WTC11 (cell line): ENCODE measurements around the gene NR1H2. TPM values are rescaled to one million over a fixed set of nuclear protein-coding genes. Genes with fewer than 3 reads are reported as not detected.

ENCODE experiments used
- ATAC-seq: fragments of 200-7000 bp; cut with Tn5 transposase; 2 replicates; pipeline ENCODE4 v1.10.0; 2021; ENCODE audit warnings: mild to moderate bottlenecking, moderate library complexity
- CTCF ChIA-PET: fragments of 300-600 bp; sonication (Branson Sonifier 250); formaldehyde crosslinking; loops from one replicate; lab custom pipeline; 2021; ENCODE audit warnings: antibody characterized with exemption; lab: Charles Lee
- POLR2A ChIA-PET: fragments of 350-600 bp; sonication (Branson Sonifier 250); formaldehyde crosslinking; loops from one replicate; lab custom pipeline; 2021; ENCODE audit warnings: antibody characterized with exemption; lab: Charles Lee
- DNase-seq: peaks from one replicate; pipeline ENCODE4 v3.0.0; 2021; ENCODE audit warnings: low spot score
- H3K27ac Mint-ChIP-seq: 2 replicates; pipeline ENCODE4 v1.8.0; 2021; ENCODE audit warnings: mixed read lengths
- H3K27me3 Mint-ChIP-seq: 2 replicates; pipeline ENCODE4 v1.8.0; 2021; ENCODE audit warnings: low read depth, mild to moderate bottlenecking, moderate library complexity, mixed read lengths
- H3K36me3 Mint-ChIP-seq: 2 replicates; pipeline ENCODE4 v1.8.0; 2021; ENCODE audit warnings: mixed read lengths
- H3K4me1 Mint-ChIP-seq: 2 replicates; pipeline ENCODE4 v1.8.0; 2022; ENCODE audit warnings: mixed read lengths
- H3K4me3 Mint-ChIP-seq: 2 replicates; pipeline ENCODE4 v1.8.0; 2021; ENCODE audit warnings: mild to moderate bottlenecking, moderate library complexity, mixed read lengths
- H3K9me3 Mint-ChIP-seq: 2 replicates; pipeline ENCODE4 v1.8.0; 2021; ENCODE audit warnings: mixed read lengths
- ELF4 ChIP-seq: sonication (generic); formaldehyde crosslinking; IDR thresholded peaks from 2 replicates; pipeline ENCODE4 v1.8.1; 2022; ENCODE audit warnings: low read depth, mild to moderate bottlenecking, moderate library complexity, missing genetic modification reagents
- ETV6 ChIP-seq: sonication (generic); formaldehyde crosslinking; IDR thresholded peaks from 2 replicates; pipeline ENCODE4 v1.8.1; 2022; ENCODE audit warnings: mild to moderate bottlenecking, missing genetic modification reagents
- FOXJ3 ChIP-seq: sonication (generic); formaldehyde crosslinking; IDR thresholded peaks from 2 replicates; pipeline ENCODE4 v1.9.0; 2021; ENCODE audit warnings: missing genetic modification reagents, mild to moderate bottlenecking, borderline replicate concordance
- FOXK1 ChIP-seq: sonication (generic); formaldehyde crosslinking; IDR thresholded peaks from 2 replicates; pipeline ENCODE4 v1.8.0; 2022; ENCODE audit warnings: mild to moderate bottlenecking, moderate library complexity, missing genetic modification reagents
- FOXP1 ChIP-seq: sonication (generic); formaldehyde crosslinking; IDR thresholded peaks from 2 replicates; pipeline ENCODE4 v1.8.0; 2022; ENCODE audit warnings: missing genetic modification reagents, mild to moderate bottlenecking, moderate library complexity, borderline replicate concordance
- GRHL2 ChIP-seq: fragments of 250-450 bp; sonication (Bioruptor Pico); IDR thresholded peaks from 2 replicates; pipeline ENCODE4 v1.8.0; 2022; ENCODE audit warnings: mild to moderate bottlenecking, moderate library complexity; ENCODE audit not compliant: insufficient replicate concordance, severe bottlenecking
- GTF2I ChIP-seq: fragments of 250-450 bp; sonication (Bioruptor Pico); conservative IDR thresholded peaks from 2 replicates; pipeline ENCODE4 v1.4.0; 2021; ENCODE audit warnings: mild to moderate bottlenecking
- IRF2 ChIP-seq: sonication (generic); formaldehyde crosslinking; IDR thresholded peaks from 2 replicates; pipeline ENCODE4 v1.8.0; 2022; ENCODE audit warnings: low read depth, missing genetic modification reagents, borderline replicate concordance
- KAT7 ChIP-seq: sonication (generic); formaldehyde crosslinking; IDR thresholded peaks from 2 replicates; pipeline ENCODE4 v1.8.1; 2023; ENCODE audit warnings: missing genetic modification reagents, mild to moderate bottlenecking, borderline replicate concordance
- MXD4 ChIP-seq: fragments of 250-450 bp; sonication (Bioruptor Pico); IDR thresholded peaks from 2 replicates; pipeline ENCODE4 v1.8.0; 2021; ENCODE audit warnings: mild to moderate bottlenecking, moderate library complexity, borderline replicate concordance
- NR2C2 ChIP-seq: sonication (generic); formaldehyde crosslinking; IDR thresholded peaks from 2 replicates; pipeline ENCODE4 v1.8.0; 2022; ENCODE audit warnings: mild to moderate bottlenecking, missing genetic modification reagents
- PRRX2 ChIP-seq: fragments of 250-450 bp; sonication (Bioruptor Pico); IDR thresholded peaks from 2 replicates; pipeline ENCODE4 v1.8.0; 2021; ENCODE audit warnings: mild to moderate bottlenecking
- RORB ChIP-seq: fragments of 250-450 bp; sonication (Bioruptor Pico); IDR thresholded peaks from 2 replicates; pipeline ENCODE4 v1.9.0; 2021; ENCODE audit warnings: mild to moderate bottlenecking
- SP1 ChIP-seq: sonication (generic); formaldehyde crosslinking; conservative IDR thresholded peaks from 2 replicates; pipeline ENCODE4 v1.8.1; 2022; ENCODE audit warnings: missing genetic modification reagents
- ZNF138 ChIP-seq: sonication (generic); formaldehyde crosslinking; conservative IDR thresholded peaks from 2 replicates; pipeline ENCODE4 v1.8.1; 2022; ENCODE audit warnings: mild to moderate bottlenecking, moderate library complexity, missing genetic modification reagents
- ZNF416 ChIP-seq: fragments of 250-450 bp; sonication (Bioruptor Pico); IDR thresholded peaks from 2 replicates; pipeline ENCODE4 v1.9.0; 2021; ENCODE audit warnings: mild to moderate bottlenecking, inconsistent platforms
- total RNA-seq: library from RNA; stranded (reverse); gene quantifications from 3 replicates; pipeline ENCODE4 v1.2.3, GENCODE V29; 2021
- TF ChIP-seq, protein P1 (sequence below): sonication (generic); formaldehyde crosslinking; IDR thresholded peaks from 2 replicates; pipeline ENCODE4 v1.8.1; 2022; ENCODE audit warnings: mild to moderate bottlenecking, moderate library complexity, missing genetic modification reagents
- TF ChIP-seq, protein P2 (sequence below): fragments of 200-600 bp; IDR thresholded peaks from 2 replicates; pipeline ENCODE4 v1.8.0; 2022; ENCODE audit warnings: antibody characterized with exemption
- TF ChIP-seq, protein P3 (sequence below): fragments of 250-450 bp; sonication (Bioruptor Pico); IDR thresholded peaks from 2 replicates; pipeline ENCODE4 v1.9.0; 2021; ENCODE audit warnings: mild to moderate bottlenecking, borderline replicate concordance
- TF ChIP-seq, protein P4 (sequence below): sonication (generic); formaldehyde crosslinking; IDR thresholded peaks from 2 replicates; pipeline ENCODE4 v1.8.0; 2022; ENCODE audit warnings: mild to moderate bottlenecking, missing genetic modification reagents
- TF ChIP-seq, protein P5 (sequence below): fragments of 250-450 bp; sonication (Bioruptor Pico); conservative IDR thresholded peaks from 2 replicates; pipeline ENCODE4 v1.9.0; 2021; ENCODE audit warnings: mild to moderate bottlenecking
- TF ChIP-seq, protein P6 (sequence below): sonication (generic); formaldehyde crosslinking; IDR thresholded peaks from 2 replicates; pipeline ENCODE4 v1.8.1; 2023; ENCODE audit warnings: mild to moderate bottlenecking, missing genetic modification reagents, moderate library complexity

The NR1H2 gene
- total RNA-seq, 1 experiment from 2014 or later = 45.8 TPM

DNA sequence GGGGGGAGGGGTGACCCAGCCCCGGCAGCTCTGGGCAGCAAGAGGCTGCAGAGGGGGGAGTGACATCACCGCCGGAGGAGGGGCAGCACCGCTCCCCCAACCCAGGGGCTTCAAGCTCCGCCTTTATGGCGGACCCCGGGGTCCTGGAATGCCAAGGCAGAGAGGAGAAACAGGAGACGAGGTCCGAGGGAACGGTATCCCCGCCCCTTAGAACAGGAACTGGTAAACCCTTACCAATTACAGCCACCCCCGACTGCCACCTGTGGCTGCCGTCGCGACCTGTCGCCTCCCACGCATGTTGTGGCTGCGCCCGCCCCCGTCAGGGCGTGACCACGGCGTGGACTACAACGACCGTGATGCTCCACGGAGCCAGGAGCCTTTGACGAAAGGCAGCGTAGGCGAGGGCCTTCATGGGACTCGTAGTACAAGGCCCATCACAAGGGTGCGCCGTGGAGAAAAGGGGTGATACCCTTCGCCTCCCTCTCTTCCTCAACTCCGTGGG is 43.0 kb upstream of the NR1H2 start (continued):
- TF ChIP-seq, protein P1, sequence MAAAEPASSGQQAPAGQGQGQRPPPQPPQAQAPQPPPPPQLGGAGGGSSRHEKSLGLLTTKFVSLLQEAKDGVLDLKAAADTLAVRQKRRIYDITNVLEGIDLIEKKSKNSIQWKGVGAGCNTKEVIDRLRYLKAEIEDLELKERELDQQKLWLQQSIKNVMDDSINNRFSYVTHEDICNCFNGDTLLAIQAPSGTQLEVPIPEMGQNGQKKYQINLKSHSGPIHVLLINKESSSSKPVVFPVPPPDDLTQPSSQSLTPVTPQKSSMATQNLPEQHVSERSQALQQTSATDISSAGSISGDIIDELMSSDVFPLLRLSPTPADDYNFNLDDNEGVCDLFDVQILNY (CRISPR knock-in tag) = 0 out of 2 replicates have a peak, but pooled peaks have one; percentile 24
- TF ChIP-seq ZNF138 (CRISPR knock-in tag) = no peak
- TF ChIP-seq, all 79 proteins: peak for 7

DNA sequence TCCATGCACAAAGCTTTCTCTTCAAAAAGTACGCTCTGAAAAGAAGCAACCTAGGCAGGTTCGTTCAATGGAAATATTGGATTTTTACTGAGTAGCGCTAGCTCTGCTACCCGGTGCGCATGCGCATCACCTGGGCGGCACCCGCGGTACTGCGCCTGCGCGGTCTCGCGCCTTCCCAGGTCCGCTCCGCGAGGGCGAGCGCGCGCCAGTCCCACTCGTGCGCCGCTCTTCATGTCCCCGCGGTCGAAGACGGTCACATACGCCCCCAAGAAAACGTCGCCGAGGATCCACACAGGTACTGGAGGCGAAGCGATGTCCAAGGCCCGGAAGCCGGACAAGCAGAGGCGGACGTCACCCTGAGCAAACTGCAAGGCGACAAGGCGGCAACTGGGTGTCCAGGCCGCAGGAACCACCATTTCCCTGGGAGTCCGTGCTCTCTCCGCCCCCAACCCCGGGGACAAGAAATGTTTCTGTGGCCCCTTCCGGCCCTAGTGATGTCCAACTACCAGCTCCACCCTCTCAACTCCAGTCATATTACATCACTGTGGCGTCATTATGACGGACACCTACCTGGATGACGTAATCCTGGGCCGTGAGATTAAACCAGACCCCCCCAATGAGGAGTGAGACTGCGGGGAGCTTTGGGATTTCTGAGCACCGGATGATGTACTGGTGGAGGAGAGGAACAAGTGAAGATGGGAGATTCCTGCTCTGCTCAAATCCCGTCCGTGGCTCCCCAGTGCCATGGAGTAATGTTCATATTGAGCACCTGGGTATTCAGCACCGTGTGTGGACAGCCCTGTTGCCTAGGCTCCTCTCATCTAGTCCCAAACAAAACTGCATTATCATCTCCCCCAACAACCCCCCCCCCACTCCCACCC is 42.3 kb upstream of the NR1H2 start:
- H3K9me3 Mint-ChIP-seq = no peaks in the 10 kb centered on the region
- H3K4me1 Mint-ChIP-seq = peaks cover 39% of the 10 kb centered on the region
- peak overlapping the region; percentile 99 for H3K27ac Mint-ChIP-seq
- peaks cover 34% of the 10 kb centered on the region for H3K27me3 Mint-ChIP-seq
- ChIA-PET POLR2A (interaction anchor here (0.6 to 2.2 kb wide), 10 partner anchors 8 to 246 kb away, joined by 3 to 12 read pairs (median 4); partner anchors contain the start of gene SPIB), CTCF (interaction anchor here (0.6 to 2.5 kb wide), 11 partner anchors 18 to 806 kb away, joined by 3 to 13 read pairs (median 5); partner anchors contain the start of genes NUP62 and RCN3)
- peak overlapping the region; percentile 94 for H3K4me3 Mint-ChIP-seq
- H3K36me3 Mint-ChIP-seq = peaks cover 8% of the 10 kb centered on the region
- ATAC-seq = no peak
- peak; percentile 77 for DNase-seq
- TF ChIP-seq GRHL2 (CRISPR knock-in tag) = no peak
- TF ChIP-seq, protein P2, sequence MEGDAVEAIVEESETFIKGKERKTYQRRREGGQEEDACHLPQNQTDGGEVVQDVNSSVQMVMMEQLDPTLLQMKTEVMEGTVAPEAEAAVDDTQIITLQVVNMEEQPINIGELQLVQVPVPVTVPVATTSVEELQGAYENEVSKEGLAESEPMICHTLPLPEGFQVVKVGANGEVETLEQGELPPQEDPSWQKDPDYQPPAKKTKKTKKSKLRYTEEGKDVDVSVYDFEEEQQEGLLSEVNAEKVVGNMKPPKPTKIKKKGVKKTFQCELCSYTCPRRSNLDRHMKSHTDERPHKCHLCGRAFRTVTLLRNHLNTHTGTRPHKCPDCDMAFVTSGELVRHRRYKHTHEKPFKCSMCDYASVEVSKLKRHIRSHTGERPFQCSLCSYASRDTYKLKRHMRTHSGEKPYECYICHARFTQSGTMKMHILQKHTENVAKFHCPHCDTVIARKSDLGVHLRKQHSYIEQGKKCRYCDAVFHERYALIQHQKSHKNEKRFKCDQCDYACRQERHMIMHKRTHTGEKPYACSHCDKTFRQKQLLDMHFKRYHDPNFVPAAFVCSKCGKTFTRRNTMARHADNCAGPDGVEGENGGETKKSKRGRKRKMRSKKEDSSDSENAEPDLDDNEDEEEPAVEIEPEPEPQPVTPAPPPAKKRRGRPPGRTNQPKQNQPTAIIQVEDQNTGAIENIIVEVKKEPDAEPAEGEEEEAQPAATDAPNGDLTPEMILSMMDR = no peak
- peak; percentile 98 for TF ChIP-seq FOXP1 (CRISPR knock-in tag)
- TF ChIP-seq, protein P3, sequence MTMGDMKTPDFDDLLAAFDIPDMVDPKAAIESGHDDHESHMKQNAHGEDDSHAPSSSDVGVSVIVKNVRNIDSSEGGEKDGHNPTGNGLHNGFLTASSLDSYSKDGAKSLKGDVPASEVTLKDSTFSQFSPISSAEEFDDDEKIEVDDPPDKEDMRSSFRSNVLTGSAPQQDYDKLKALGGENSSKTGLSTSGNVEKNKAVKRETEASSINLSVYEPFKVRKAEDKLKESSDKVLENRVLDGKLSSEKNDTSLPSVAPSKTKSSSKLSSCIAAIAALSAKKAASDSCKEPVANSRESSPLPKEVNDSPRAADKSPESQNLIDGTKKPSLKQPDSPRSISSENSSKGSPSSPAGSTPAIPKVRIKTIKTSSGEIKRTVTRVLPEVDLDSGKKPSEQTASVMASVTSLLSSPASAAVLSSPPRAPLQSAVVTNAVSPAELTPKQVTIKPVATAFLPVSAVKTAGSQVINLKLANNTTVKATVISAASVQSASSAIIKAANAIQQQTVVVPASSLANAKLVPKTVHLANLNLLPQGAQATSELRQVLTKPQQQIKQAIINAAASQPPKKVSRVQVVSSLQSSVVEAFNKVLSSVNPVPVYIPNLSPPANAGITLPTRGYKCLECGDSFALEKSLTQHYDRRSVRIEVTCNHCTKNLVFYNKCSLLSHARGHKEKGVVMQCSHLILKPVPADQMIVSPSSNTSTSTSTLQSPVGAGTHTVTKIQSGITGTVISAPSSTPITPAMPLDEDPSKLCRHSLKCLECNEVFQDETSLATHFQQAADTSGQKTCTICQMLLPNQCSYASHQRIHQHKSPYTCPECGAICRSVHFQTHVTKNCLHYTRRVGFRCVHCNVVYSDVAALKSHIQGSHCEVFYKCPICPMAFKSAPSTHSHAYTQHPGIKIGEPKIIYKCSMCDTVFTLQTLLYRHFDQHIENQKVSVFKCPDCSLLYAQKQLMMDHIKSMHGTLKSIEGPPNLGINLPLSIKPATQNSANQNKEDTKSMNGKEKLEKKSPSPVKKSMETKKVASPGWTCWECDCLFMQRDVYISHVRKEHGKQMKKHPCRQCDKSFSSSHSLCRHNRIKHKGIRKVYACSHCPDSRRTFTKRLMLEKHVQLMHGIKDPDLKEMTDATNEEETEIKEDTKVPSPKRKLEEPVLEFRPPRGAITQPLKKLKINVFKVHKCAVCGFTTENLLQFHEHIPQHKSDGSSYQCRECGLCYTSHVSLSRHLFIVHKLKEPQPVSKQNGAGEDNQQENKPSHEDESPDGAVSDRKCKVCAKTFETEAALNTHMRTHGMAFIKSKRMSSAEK (CRISPR knock-in tag) = no peak
- TF ChIP-seq, protein P4, sequence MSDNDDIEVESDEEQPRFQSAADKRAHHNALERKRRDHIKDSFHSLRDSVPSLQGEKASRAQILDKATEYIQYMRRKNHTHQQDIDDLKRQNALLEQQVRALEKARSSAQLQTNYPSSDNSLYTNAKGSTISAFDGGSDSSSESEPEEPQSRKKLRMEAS (CRISPR knock-in tag) = peak; percentile 98
- TF ChIP-seq, protein P1 (CRISPR knock-in tag) = no peak
- TF ChIP-seq, protein P5, sequence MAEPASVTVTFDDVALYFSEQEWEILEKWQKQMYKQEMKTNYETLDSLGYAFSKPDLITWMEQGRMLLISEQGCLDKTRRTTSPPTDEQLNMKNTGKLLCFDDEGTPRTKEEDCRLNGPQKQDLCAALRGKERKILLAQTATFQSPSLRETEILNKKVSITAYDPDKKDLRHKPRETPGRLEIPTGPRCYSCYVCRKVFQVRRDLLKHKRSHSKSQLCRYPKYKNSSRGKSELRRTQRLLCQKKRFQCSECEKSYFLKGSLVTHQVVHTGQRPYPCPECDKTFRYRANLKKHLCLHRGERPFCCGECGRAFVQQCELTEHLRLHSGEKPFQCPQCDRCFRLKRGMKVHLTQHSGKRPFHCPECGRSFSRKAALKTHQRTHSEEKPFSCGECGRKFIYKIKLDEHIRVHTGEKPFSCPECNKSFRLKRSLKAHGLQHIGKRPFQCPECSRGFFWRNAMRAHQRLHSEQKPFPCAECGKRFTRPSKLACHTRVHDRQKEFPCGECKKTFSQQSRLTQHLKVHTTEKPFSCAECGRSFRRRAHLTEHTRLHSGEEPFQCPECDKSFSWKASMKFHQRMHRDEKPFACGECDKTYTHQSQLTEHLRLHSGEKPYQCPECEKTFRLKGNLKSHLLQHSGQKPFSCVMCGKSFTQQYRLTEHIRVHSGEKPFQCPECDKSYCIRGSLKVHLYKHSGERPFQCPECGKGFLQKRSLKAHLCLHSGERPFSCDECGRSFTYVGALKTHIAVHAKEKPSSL = no peak
- TF ChIP-seq RORB (CRISPR knock-in tag) = no peak
- TF ChIP-seq FOXK1 = peak; percentile 82
- TF ChIP-seq ELF4 (CRISPR knock-in tag) = no peak
- no peak for TF ChIP-seq MXD4 (CRISPR knock-in tag)
- TF ChIP-seq, protein P6, sequence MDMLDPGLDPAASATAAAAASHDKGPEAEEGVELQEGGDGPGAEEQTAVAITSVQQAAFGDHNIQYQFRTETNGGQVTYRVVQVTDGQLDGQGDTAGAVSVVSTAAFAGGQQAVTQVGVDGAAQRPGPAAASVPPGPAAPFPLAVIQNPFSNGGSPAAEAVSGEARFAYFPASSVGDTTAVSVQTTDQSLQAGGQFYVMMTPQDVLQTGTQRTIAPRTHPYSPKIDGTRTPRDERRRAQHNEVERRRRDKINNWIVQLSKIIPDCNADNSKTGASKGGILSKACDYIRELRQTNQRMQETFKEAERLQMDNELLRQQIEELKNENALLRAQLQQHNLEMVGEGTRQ = no peak
- no peak for TF ChIP-seq PRRX2 (CRISPR knock-in tag)
- TF ChIP-seq FOXJ3 (CRISPR knock-in tag) = no peak
- TF ChIP-seq NR2C2 = 0 out of 2 replicates have a peak, but pooled peaks have one; percentile 23
- 0 out of 2 replicates have a peak, but pooled peaks have one; percentile 48 for TF ChIP-seq IRF2 (CRISPR knock-in tag)
- TF ChIP-seq SP1 (CRISPR knock-in tag) = peak; percentile 47
- TF ChIP-seq ZNF416 (CRISPR knock-in tag) = 0 out of 2 replicates have a peak, but pooled peaks have one; percentile 36
- TF ChIP-seq GTF2I = no peak
- peak; percentile 89 for TF ChIP-seq ETV6
- TF ChIP-seq KAT7 (CRISPR knock-in tag) = peak; percentile 45; the same call in 1 of the 2 replicates
